CD4-positive, alpha-beta T cell treated with Interleukin-15 for 4 hours (primary cell): ENCODE results near the gene PTK7.
A peak's percentile ranks its signal among the peaks of the same experiment; 100 is the strongest.
"Not testable (repeated sequence)": the region's sequence is repeated elsewhere in the genome, so short reads cannot be mapped to it uniquely, and the experiment has no call there.

Source experiments
- DNase-seq: peaks from one replicate; pipeline ENCODE4 v3.0.0-alpha.2; 2020; ENCODE audit warnings: low spot score

PTK7 gene

DNA sequence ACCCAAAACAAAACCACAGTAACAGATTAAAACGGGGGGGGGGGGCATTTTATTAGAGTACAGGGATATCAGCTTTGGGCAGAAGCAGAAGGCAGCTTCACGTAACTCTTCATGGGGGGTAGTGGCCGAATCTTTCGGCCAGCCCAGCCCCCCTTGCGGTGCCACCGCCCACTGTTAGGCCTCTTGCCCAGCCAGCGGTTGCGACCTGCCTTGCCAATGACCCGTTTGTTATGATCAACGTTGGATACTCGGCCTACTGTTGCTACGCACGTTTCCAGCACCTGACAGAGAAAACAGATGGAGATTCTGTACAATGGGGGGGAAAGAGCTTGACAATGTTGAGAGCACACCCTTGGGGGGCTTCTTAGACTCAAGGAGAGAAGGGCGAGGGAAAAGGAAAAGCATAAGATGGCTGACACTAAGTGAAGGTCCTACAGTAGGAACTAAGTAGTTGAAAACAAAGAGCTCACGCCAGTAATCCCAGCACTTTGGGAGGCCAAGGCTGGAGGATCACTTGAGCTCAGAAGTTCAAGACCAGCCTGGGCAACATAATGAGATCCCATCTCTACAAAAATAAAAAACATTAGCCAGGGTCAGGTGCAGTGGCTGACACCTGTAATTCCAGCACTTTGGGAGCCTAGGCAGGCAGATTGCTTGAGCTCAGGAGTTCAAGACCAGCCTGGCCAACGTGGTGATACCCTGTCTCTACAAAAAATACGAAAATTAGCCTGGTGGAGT is 21.7 kb upstream of the PTK7 start:
- DNase-seq, result no peak

DNA sequence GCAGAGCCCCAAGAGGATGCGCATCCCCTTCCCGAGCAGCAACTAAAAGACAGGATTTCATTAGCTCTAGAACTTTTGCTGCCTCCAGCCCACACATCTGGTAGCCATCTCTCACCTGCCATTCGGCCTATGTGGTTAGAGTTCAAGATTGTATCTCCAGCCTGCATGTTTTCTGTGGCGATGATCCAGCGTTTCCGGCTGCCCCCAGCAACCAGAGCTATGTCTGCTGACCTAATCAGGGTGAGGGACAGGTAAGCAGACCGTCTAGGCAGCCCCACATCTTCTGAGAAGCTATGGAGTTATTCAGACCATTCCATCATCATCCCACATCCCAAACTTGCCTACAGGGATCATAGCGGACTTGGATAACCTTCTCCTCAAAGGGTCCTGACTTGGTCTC is 20.1 kb upstream of the PTK7 start:
- DNase-seq, result no peak

DNA sequence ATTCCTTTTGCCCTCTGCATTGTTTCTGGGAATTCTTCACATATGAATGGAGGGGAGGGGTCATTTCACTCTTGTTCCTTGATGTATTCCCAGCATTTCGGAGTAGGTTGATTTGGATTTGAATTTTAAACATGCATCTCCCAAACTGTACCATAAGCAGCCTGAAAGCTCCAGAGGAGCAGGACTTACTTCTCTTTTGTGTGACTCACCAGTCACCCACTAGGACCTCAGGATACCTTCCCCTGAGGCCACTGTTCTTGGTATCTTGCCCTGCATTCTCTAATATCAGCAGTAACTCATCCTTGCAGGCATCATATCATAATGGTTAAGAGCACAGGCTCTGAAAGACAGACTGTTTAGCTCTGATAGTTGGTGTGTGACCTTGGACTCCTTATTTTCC is 17.6 kb upstream of the PTK7 start:
- DNase-seq, result no peak

DNA sequence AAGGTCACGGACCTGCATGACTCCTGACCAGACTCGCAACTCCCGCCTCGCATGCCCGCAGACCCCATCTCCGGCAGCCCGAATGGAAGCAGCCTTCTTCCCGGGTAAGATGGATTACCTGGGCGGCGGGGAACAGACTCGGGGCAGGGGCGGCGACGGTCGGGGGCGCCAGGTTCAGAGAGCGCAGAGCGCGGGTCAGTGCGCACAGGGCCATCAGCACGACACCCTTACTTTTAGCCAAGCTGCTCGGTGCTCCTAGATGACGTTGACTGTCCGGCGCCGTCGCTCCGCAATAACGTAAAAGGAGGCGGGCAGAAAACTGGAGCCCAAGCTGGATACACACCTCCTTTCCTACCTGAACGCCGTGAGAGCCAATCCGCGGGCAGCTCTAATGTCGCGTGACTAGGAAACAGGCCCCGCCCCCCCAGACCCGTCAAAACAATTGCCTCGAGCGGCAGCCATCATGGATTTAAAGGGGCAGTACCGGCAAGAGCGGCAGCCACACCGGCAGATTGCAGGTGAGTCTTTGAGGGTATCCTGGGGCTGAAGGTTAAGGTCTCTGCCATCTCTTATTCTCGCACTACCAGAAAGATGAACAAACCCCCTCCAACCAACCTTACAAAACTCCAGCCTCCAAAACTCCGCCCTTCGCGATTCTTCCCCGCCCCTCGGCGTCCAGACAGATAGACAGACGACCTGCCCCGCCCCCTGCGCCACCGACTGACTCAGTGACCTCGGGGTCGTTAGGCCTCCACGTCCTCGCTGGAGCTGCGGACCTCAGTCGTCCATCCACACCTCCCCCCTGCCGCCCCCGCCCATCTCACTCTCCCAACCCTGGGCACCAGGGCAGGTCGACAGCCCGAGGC is 16.7 kb upstream of the PTK7 start, which contains the start of the genes KLC4 and MRPL2:
Gene KLC4, plus strand, starts transcription at position 464 of the 866 bp plus-strand sequence. CDS start 1,705 bp downstream, outside the sequence.
Gene MRPL2, minus strand, starts transcription at position 267 of the 866 bp plus-strand sequence. Its CDS starts 53 bp downstream, at position 214.
- DNase-seq, result peak; percentile 97

- DNase-seq, result no peak
Observed at GRCh38 chr6:43060034-43060754, 15.9 kb upstream of the PTK7 start.

GRCh38 chr6:43060755-43061633 is 15.1 kb upstream of the PTK7 start:
- DNase-seq, result no peak

GRCh38 chr6:43061861-43062260 is 14.3 kb upstream of the PTK7 start:
- no peak for DNase-seq

GRCh38 chr6:43062818-43063217 is 13.3 kb upstream of the PTK7 start:
- no peak for DNase-seq

GRCh38 chr6:43070028-43070632 is 6.0 kb upstream of the PTK7 start:
- peak; percentile 25 for DNase-seq

- no peak for DNase-seq
Observed at GRCh38 chr6:43074847-43075669, 1.1 kb upstream of the PTK7 start.

GRCh38 chr6:43076464-43077332 is 584 bp downstream of the PTK7 start:
- DNase-seq, result no peak

DNA sequence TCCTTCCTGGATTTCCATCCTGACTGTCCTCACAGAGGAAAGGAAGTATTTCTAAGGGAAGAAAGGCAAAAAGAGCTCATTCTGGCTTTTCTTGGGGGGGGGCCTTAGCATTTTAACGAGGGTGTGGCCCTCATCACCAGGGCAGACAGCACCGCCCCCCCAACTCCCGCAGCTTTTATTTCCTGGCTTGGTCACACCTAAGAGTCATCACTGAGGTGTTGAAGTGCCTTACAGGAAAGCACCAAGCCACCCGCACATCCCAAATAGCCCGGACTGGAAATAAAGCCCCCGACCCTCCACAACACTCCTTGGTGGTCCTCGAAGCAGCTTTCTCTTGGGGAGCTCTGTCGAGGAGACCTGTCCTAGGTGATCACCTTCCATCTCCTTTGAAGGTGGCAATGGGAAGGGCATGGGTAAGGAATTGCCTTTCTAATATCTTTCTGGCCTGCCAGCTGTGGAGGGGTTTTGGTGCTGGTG is 1.3 kb downstream of the PTK7 start:
- DNase-seq, result no peak

DNA sequence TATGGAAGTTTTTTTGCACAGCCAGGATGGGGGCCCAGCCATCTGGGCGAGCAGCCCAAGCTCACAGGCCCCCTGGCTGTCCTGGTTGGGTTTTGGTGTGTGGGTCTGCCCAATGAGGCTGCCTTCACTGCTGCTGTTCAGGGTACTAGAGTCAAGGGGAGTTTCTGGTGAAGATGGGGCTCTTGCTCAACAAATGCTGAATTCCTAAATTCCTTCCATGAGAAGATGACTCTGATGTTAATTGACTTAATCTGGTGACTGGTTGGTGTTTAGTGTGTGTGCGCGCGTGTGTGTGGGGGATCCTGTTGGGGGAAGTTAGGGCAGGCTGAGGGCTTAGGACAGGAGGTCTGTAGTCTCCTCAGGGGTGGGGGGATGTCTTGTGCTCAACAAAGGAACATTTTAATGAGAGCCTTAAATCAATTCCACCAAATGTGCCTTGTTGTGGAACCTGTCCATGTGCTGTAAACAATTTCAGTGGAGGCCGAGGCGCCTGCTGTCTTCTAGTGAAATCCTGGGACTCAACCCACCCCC is 1.9 kb downstream of the PTK7 start:
- DNase-seq, result no peak

- no peak for DNase-seq
Observed at GRCh38 chr6:43078691-43079090, 2.6 kb downstream of the PTK7 start.

DNA sequence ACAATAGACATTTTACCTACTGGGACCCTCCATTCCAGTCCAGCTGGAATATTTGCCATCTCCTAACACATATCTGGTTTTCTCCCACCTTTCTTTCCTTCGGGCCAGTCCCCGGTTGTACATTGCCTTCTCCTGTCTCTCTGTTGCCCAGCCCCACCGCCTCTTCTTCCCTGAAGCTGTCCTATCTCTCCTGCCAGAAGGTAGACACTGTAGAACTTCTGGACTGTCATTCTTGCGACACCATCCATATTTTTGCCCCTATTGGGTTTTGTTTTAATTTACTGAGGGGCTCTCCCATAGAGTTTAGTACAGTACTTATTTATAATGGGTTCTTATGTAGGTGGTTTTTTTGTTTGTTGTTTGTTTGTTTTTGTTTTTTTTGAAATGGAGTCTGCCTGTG is 4.9 kb downstream of the PTK7 start:
- DNase-seq, result no peak

GRCh38 chr6:43081922-43082321 is 5.8 kb downstream of the PTK7 start:
- DNase-seq, result not testable (repeated sequence)

GRCh38 chr6:43082806-43083655 is 6.9 kb downstream of the PTK7 start:
- DNase-seq, result no peak
